K562 (cell line): ENCODE results near the gene CRNKL1. TPM values are rescaled to one million over a fixed set of nuclear protein-coding genes. Genes with fewer than 3 reads are reported as not detected.

Source experiments
- BMI1 ChIP-seq: fragments of 150-350 bp; IDR thresholded peaks from 2 replicates; pipeline ENCODE4 v1.6.1; 2014; ENCODE audit warnings: low read length
- E2F6 ChIP-seq, 2 experiments: IDR thresholded peaks; 2 replicates each; pipeline ENCODE4 v1.6.1; 2011; ENCODE audit warnings: borderline replicate concordance in 1 of 2, control low read depth in 1 of 2, low read depth in 1 of 2, low read length in 1 of 2, mild to moderate bottlenecking in 1 of 2, mixed read lengths in 1 of 2, moderate library complexity in 1 of 2; ENCODE audit not compliant: insufficient read depth in 1 of 2, insufficient read length in 1 of 2, poor library complexity in 1 of 2, severe bottlenecking in 1 of 2; ENCODE audit errors: extremely low read depth in 1 of 2
- ESRRA ChIP-seq: fragments of 450-650 bp; IDR thresholded peaks from 2 replicates; pipeline ENCODE4 v1.6.1; 2014; ENCODE audit warnings: low read depth, mild to moderate bottlenecking, moderate library complexity, borderline replicate concordance
- GABPB1 ChIP-seq: sonication (generic); formaldehyde crosslinking; IDR thresholded peaks from 2 replicates; pipeline ENCODE4 v1.8.0; 2022; ENCODE audit warnings: mild to moderate bottlenecking, missing genetic modification reagents
- HDAC1 ChIP-seq, 2 experiments: fragments of 450-650 bp; IDR thresholded peaks; 2 replicates each; pipeline ENCODE4 v1.6.1; 2016 to 2017; ENCODE audit warnings: inconsistent platforms in 1 of 2, mild to moderate bottlenecking in 1 of 2, moderate library complexity in 1 of 2
- HDAC2 ChIP-seq: fragments of 450-650 bp; IDR thresholded peaks from 2 replicates; pipeline ENCODE4 v1.6.1; 2016; ENCODE audit warnings: mild to moderate bottlenecking
- MIER1 ChIP-seq: fragments of 450-650 bp; IDR thresholded peaks from 2 replicates; pipeline ENCODE4 v1.6.1; 2016; ENCODE audit warnings: antibody characterized with exemption, mild to moderate bottlenecking, low read depth
- MYC ChIP-seq, 2 experiments: fragments of 250-450 bp in 1 of 2; sonication (Bioruptor Pico) in 1 of 2; IDR thresholded peaks; 2 replicates each; pipeline versions ENCODE4 v1.5.1 to v1.6.1; 2012 to 2021; ENCODE audit warnings: low read depth in 2 of 2, borderline replicate concordance in 1 of 2, improper control_type of control experiment in 1 of 2, low read length in 1 of 2, mild to moderate bottlenecking in 1 of 2, moderate library complexity in 1 of 2
- NR2C2 ChIP-seq, 2 experiments: fragments of 200-800 bp in 1 of 2; sonication (Bioruptor generic) in 1 of 2; sonication (generic) in 1 of 2; formaldehyde crosslinking in 1 of 2; IDR thresholded peaks; 2 replicates each; pipeline versions ENCODE4 v1.6.1 to v1.8.0; 2016 to 2022; ENCODE audit warnings: mild to moderate bottlenecking in 1 of 2, missing compliant biosample characterization in 1 of 2, missing genetic modification characterization in 1 of 2, missing genetic modification reagents in 1 of 2
- PKNOX1 ChIP-seq: fragments of 450-650 bp; IDR thresholded peaks from 2 replicates; pipeline ENCODE4 v1.6.1; 2016
- POLR2A ChIP-seq: fragments of 450-650 bp; conservative IDR thresholded peaks from 2 replicates; pipeline ENCODE4 v1.6.1; 2016
- RB1 ChIP-seq: fragments of 450-650 bp; IDR thresholded peaks from 2 replicates; pipeline ENCODE4 v1.6.1; 2017; ENCODE audit warnings: low read depth, mild to moderate bottlenecking
- RCOR1 ChIP-seq, 2 experiments: IDR thresholded peaks; 2 replicates each; pipeline ENCODE4 v1.6.1; 2012; ENCODE audit warnings: low read depth in 2 of 2, low read length in 2 of 2, borderline replicate concordance in 1 of 2, improper control_type of control experiment in 1 of 2
- RFX1 ChIP-seq: fragments of 450-650 bp; IDR thresholded peaks from 2 replicates; pipeline ENCODE4 v1.6.1; 2016; ENCODE audit warnings: mild to moderate bottlenecking, moderate library complexity
- SUPT5H ChIP-seq: fragments of 450-650 bp; IDR thresholded peaks from 2 replicates; pipeline ENCODE4 v1.6.1; 2016
- YY1 ChIP-seq, 3 experiments: IDR thresholded peaks; 2 replicates each; pipeline ENCODE4 v1.6.1; 2011; ENCODE audit warnings: low read length in 2 of 3, mild to moderate bottlenecking in 2 of 3, moderate library complexity in 2 of 3, borderline replicate concordance in 1 of 3, control low read depth in 1 of 3, low read depth in 1 of 3; ENCODE audit not compliant: insufficient read depth in 3 of 3, insufficient replicate concordance in 2 of 3, control insufficient read depth in 1 of 3, insufficient read length in 1 of 3; ENCODE audit errors: extremely low read depth in 1 of 3
- ZBTB11 ChIP-seq, 3 experiments: fragments of 200-800 bp in 1 of 3; fragments of 250-450 bp in 1 of 3; fragments of 450-650 bp in 1 of 3; sonication (Bioruptor Pico) in 1 of 3; sonication (Bioruptor generic) in 1 of 3; formaldehyde crosslinking in 1 of 3; IDR thresholded peaks; 2 replicates each; pipeline versions ENCODE4 v1.6.1 to v1.8.0; 2016 to 2022; ENCODE audit warnings: mild to moderate bottlenecking in 2 of 3, missing genetic modification characterization in 2 of 3, missing compliant biosample characterization in 1 of 3, moderate library complexity in 1 of 3
- ZFX ChIP-seq: sonication (generic); formaldehyde crosslinking; IDR thresholded peaks from 2 replicates; pipeline ENCODE4 v1.8.0; 2022; ENCODE audit warnings: mild to moderate bottlenecking, missing genetic modification reagents, moderate library complexity
- ZKSCAN3 ChIP-seq: fragments of 250-450 bp; sonication (Bioruptor Pico); IDR thresholded peaks from 2 replicates; pipeline ENCODE4 v1.4.0; 2020
- polyA plus RNA-seq, 8 experiments: library from polyadenylated mRNA; depleted of rRNA in 4 of 8; stranded (reverse) in 5 of 8; unstranded in 3 of 8; fragments of >200 nt; fragmentation: Nextera tagmentation in 2 of 8; fragmentation: Illumina TruSeq in 1 of 8; extraction: Ambion mirVana in 2 of 8; extraction: Trizol in 1 of 8; gene quantifications; 2 replicates each; pipeline versions ENCODE4 v1.2.1 to v1.2.3, GENCODE V29; 2011 to 2014; ENCODE audit warnings: inconsistent platforms in 1 of 8, missing spikeins in 1 of 8
- total RNA-seq, 7 experiments: library from RNA; depleted of rRNA in 6 of 7; stranded (reverse); fragments of >200 nt in 6 of 7; fragmentation: Illumina TruSeq in 2 of 7; extraction: Trizol in 2 of 7; gene quantifications; 2 replicates each; pipeline versions ENCODE4 v1.2.1 to v1.2.3, GENCODE V29; 2011 to 2021; ENCODE audit warnings: low replicate concordance in 1 of 7

The CRNKL1 gene
- total and polyA plus RNA-seq, 9 of the 15 experiments (the other 6 are each of a cell fraction or from before 2014, with no cell fraction given), result 8.1 to 17.0 (median 11.7) TPM

- peak in 1 of 3 experiments; percentile 62; a peak in 1 of 6 replicates for TF ChIP-seq ZBTB11 (CRISPR knock-in tag; IDR thresholded peaks at IDR 0.05)
- peak; percentile 57 for TF ChIP-seq PKNOX1
- 0 out of 2 replicates have a peak, but pooled peaks have one; percentile 27 for TF ChIP-seq RB1
- TF ChIP-seq E2F6 (IDR thresholded peaks at IDR 0.05; ENCODE audit: borderline replicate concordance in 1 of 2, extremely low read depth in 1 of 2, insufficient read depth in 1 of 2, insufficient read length in 1 of 2, low read depth in 1 of 2, low read length in 1 of 2, poor library complexity in 1 of 2, severe bottlenecking in 1 of 2), result peak; percentile 84 to 92
- TF ChIP-seq RCOR1 (IDR thresholded peaks at IDR 0.05; ENCODE audit: borderline replicate concordance in 1 of 2, low read depth in 2 of 2, low read length in 2 of 2), result 0 out of 4 replicates have a peak, but pooled peaks of 1 of the 2 experiments have one; percentile 13
- TF ChIP-seq GABPB1 (CRISPR knock-in tag), result peak; percentile 92
- peak; percentile 99 for TF ChIP-seq RFX1
- TF ChIP-seq YY1 (IDR thresholded peaks at IDR 0.05; ENCODE audit: borderline replicate concordance in 1 of 3, control insufficient read depth in 1 of 3, extremely low read depth in 1 of 3, insufficient read depth in 3 of 3, insufficient read length in 1 of 3, insufficient replicate concordance in 2 of 3, low read depth in 1 of 3, low read length in 2 of 3), result peak in 2 of 3 experiments; percentile 53 to 75
- peak; percentile 57; the same call in 1 of the 2 replicates for TF ChIP-seq BMI1
- TF ChIP-seq SUPT5H, result peak; percentile 72
- TF ChIP-seq NR2C2 (CRISPR knock-in tag; IDR thresholded peaks at IDR 0.05), result peak; percentile 98
- peak; percentile 99 for TF ChIP-seq NR2C2 (tag; IDR thresholded peaks at IDR 0.05)
- peak; percentile 67 for TF ChIP-seq ZFX (CRISPR knock-in tag)
- no peak for TF ChIP-seq MIER1
- peak; percentile 89 to 100; a peak in 3 of 4 replicates for TF ChIP-seq HDAC1 (IDR thresholded peaks at IDR 0.05)
- peak; percentile 55; the same call in 1 of the 2 replicates for TF ChIP-seq MYC (IDR thresholded peaks at IDR 0.05; ENCODE audit: low read depth, low read length)
- no peak for TF ChIP-seq MYC (CRISPR knock-in tag; IDR thresholded peaks at IDR 0.05; ENCODE audit: borderline replicate concordance, low read depth)
- TF ChIP-seq ZKSCAN3 (CRISPR knock-in tag), result no peak
- TF ChIP-seq ESRRA, result 0 out of 2 replicates have a peak, but pooled peaks have one; percentile 27
- TF ChIP-seq HDAC2, result peak; percentile 97
- TF ChIP-seq POLR2A, result peak; percentile 75
Observed at GRCh38 chr20:20052074-20052970, at the start of gene CRNKL1, which contains the start of gene CFAP61 (continued).
